ENCODE measurements around the gene CMBL.

CMBL gene

DNA sequence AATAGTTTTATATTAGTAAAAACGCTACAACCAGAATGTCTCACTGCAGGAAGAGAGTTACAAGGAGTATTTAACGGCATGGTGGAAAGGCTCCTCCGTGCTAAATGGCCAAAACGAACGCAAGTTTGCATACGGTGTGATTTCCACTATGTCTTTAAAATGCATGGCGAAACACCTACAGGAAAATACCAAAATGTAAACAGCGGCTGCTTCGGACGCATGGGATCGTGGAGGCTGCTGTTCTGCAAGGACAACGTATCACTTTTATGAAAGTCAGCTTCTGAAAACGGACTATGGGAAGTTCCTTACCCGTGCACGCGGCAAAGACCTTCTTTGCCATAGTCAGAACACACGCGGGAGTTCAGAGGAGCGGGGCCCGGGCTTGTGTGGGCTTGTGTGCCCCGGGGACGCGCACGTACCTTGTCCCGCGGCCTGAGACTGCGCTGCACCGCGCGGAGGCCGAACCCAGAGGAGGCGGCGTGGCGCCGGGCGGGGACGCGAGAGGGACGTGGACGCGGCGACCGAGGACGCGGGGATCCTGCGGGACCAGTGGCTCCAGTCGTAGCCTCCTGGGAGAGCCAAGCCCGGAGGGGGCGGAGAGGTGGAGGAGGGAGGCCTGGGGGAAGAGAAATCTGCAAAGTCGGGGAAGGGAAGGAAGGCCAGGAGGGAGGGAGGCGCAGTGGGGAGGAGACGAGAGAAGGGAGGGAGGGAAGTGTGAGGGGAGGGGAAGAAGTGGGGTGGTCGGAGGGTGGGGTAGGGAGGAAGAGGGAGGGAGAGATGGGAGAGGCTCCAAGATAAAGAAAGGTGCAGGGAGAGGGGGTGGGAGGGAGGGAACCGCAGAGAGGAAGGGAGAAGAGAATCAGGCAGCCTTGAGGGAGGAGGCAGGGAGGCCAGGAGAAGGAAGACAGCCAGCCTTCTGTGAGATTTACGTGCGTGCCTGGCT is at the start of gene CMBL:
CMBL (minus strand) TSS at position 697 of the 943 bp plus-strand sequence. CDS start 17,140 bp downstream, outside the sequence.
- Histone ChIP-seq H3K27me3 (ENCODE audit: low read depth, low read length) (peaks cover 10% of the 10 kb centered on the region; the same call in 1 of the 2 replicates), H3K9me3 (ENCODE audit: insufficient read depth, low read length) (no peaks in the 10 kb centered on the region), H3K36me3 (replicated peaks; ENCODE audit: low read depth, low read length) (no peaks in the 10 kb centered on the region), H3K4me2 (ENCODE audit: low read length) (peak within 1 kb of the TSS; percentile 97), H3K27ac (ENCODE audit: low read length) (no peak within 1 kb of the TSS), H2AFZ (ENCODE audit: low read depth, low read length) (peak within 1 kb of the TSS; percentile 92), H3K4me1 (ENCODE audit: low read length) (peaks cover 10% of the 10 kb centered on the region; the same call in 1 of the 2 replicates), H3K4me3 (ENCODE audit: low read length) (peak within 1 kb of the TSS; percentile 89), H3K79me2 (ENCODE audit: low read length) (no peaks in the 10 kb centered on the region), H4K20me1 (ENCODE audit: insufficient read depth, low read length) (no peaks in the 10 kb centered on the region), H3K9ac (ENCODE audit: low read length) (peak within 1 kb of the TSS; percentile 69)
- TF ChIP-seq, protein P1, sequence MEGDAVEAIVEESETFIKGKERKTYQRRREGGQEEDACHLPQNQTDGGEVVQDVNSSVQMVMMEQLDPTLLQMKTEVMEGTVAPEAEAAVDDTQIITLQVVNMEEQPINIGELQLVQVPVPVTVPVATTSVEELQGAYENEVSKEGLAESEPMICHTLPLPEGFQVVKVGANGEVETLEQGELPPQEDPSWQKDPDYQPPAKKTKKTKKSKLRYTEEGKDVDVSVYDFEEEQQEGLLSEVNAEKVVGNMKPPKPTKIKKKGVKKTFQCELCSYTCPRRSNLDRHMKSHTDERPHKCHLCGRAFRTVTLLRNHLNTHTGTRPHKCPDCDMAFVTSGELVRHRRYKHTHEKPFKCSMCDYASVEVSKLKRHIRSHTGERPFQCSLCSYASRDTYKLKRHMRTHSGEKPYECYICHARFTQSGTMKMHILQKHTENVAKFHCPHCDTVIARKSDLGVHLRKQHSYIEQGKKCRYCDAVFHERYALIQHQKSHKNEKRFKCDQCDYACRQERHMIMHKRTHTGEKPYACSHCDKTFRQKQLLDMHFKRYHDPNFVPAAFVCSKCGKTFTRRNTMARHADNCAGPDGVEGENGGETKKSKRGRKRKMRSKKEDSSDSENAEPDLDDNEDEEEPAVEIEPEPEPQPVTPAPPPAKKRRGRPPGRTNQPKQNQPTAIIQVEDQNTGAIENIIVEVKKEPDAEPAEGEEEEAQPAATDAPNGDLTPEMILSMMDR (IDR thresholded peaks at IDR 0.05; ENCODE audit: low read depth, low read length): no peak
- TF ChIP-seq EZH2phosphoT487 (IDR thresholded peaks at IDR 0.05; ENCODE audit: low read depth): no peak

DNA sequence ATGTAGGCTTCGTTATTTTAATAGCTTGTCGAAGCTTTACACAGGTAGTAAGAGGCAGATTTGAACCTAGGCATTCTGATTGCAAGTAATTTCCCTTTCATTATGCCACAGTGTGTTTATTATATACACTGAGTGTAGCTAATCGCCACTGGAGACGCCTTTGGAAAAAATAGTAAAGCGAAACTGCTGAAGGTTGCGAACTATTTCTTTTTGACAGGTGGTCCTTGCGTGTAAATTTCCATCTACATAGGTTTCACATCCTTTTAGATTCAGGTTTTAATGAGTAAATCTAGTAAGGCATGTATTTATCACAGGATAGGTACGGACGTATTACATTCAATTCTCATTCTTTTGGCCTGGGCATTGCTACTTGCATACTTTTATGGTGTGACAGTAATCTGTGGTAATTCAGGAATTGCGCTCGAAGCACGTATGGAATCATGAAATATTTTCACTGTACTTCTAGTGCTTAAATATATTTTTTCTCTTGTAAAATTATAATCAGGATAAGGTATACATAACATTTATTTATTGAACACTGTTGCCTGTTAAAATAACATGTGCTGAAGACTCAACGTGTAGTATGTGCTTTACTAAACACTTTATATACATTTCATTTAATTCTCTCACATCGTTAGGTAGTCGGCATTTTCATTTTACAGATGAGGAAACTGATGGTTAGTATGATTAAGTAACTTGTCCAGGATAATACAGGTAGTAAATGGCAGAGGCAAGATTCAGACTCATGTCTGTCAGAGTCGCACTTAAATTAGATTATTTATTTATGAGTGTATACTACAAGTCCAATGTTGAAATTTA is 47.6 kb upstream of the CMBL start:
- Histone ChIP-seq H3K9ac (ENCODE audit: low read length) (peak overlapping the region; percentile 78), H3K4me2 (ENCODE audit: low read length) (peak overlapping the region; percentile 87), H3K27ac (ENCODE audit: low read length) (peak overlapping the region; percentile 94), H3K4me3 (ENCODE audit: low read length) (peak overlapping the region; percentile 99), H3K4me1 (ENCODE audit: low read length) (peaks cover 36% of the 10 kb centered on the region), H2AFZ (ENCODE audit: low read depth, low read length) (no peak overlapping the region), H3K9me3 (ENCODE audit: insufficient read depth, low read length) (no peaks in the 10 kb centered on the region), H3K27me3 (ENCODE audit: low read depth, low read length) (no peaks in the 10 kb centered on the region), H4K20me1 (ENCODE audit: insufficient read depth, low read length) (peaks cover 48% of the 10 kb centered on the region), H3K79me2 (ENCODE audit: low read length) (peaks cover 71% of the 10 kb centered on the region), H3K36me3 (replicated peaks; ENCODE audit: low read depth, low read length) (peaks cover 6% of the 10 kb centered on the region)
- TF ChIP-seq, protein P1 (IDR thresholded peaks at IDR 0.05; ENCODE audit: low read depth, low read length): no peak
- TF ChIP-seq EZH2phosphoT487 (IDR thresholded peaks at IDR 0.05; ENCODE audit: low read depth): no peak

DNA sequence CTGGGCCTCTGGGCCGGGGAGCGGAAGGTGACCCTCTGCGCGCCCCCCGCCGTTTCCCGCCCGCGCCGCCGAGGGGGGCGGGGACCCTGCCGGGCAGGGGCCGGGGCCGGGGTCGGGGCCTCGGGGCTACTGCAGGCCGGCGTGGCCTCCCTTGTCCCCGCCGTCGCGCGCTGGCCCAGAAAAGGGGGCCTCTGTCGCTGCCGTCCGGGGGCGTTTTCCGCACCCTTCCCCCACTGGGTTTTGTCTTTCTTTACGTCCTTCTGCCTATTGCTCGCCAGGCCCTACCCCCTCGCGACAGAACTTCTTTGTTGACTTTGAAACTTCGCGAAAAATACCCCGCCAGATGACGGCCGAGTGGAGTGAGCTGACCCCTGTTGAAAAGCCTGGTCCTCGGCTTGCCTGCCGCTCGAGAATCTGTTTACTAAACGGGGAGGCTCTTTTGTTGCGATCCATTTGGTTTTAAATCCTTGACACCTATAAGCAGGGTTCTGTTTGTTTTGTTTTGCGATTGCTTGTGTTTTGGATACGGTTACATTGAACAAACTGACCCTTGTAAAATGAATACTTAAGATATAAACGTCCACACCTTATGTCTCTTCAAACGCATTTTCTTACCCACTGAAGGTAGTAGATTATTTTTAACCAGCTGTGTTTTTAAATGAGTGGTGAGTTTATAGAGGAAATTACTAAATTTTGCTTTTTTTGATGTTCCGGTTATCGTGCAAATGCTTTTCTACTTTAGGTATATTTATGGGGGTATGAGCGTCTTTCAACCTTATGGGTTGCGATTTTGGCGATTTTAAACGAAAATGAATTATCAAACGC is 46.6 kb upstream of the CMBL start:
- Histone ChIP-seq H3K79me2 (ENCODE audit: low read length) (peaks cover 61% of the 10 kb centered on the region), H3K27me3 (ENCODE audit: low read depth, low read length) (no peaks in the 10 kb centered on the region), H3K4me1 (ENCODE audit: low read length) (peaks cover 35% of the 10 kb centered on the region), H3K9me3 (ENCODE audit: insufficient read depth, low read length) (no peaks in the 10 kb centered on the region), H3K27ac (ENCODE audit: low read length) (peak overlapping the region; percentile 94), H2AFZ (ENCODE audit: low read depth, low read length) (no peak overlapping the region), H3K4me3 (ENCODE audit: low read length) (peak overlapping the region; percentile 99), H3K9ac (ENCODE audit: low read length) (peak overlapping the region; percentile 78), H3K4me2 (ENCODE audit: low read length) (peak overlapping the region; percentile 87), H4K20me1 (ENCODE audit: insufficient read depth, low read length) (peaks cover 38% of the 10 kb centered on the region), H3K36me3 (replicated peaks; ENCODE audit: low read depth, low read length) (peaks cover 4% of the 10 kb centered on the region)
- no peak for TF ChIP-seq EZH2phosphoT487 (IDR thresholded peaks at IDR 0.05; ENCODE audit: low read depth)
- TF ChIP-seq, protein P1 (IDR thresholded peaks at IDR 0.05; ENCODE audit: low read depth, low read length): no peak

Measured in OCI-LY3 (cell line).